H1 (cell line): ENCODE results near the gene ZNF423. TPM values are rescaled to one million over a fixed set of nuclear protein-coding genes. Genes with fewer than 3 reads are reported as not detected.

Source experiments
- CTCF ChIA-PET: fragments of 300-600 bp; sonication (Branson Sonifier 250); formaldehyde crosslinking; loops from one replicate; lab custom pipeline; 2021; ENCODE audit not compliant: partially characterized antibody; lab: Charles Lee
- POLR2A ChIA-PET: fragments of 300-600 bp; sonication (Branson Sonifier 250); formaldehyde crosslinking; loops from one replicate; lab custom pipeline; 2021; ENCODE audit warnings: inconsistent platforms; ENCODE audit not compliant: partially characterized antibody; lab: Charles Lee
- DNase-seq, 2 experiments: peaks; one replicate each; pipeline versions ENCODE4 v3.0.0 to v3.0.0-alpha.2; 2010 to 2022; ENCODE audit warnings: low spot score in 2 of 2, low read depth in 1 of 2, mixed read lengths in 1 of 2
- FAIRE-seq: peaks from 2 replicates; lab custom pipeline; 2011; peaks lifted over from hg19 to GRCh38; lab: Jason Lieb, UNC
- H2AFZ ChIP-seq: 2 replicates; pipeline ENCODE4 v1.8.1; 2012; ENCODE audit warnings: low read length, inconsistent platforms
- H2AK5ac ChIP-seq: 2 replicates; pipeline ENCODE4 v1.6.1; 2013; ENCODE audit warnings: low read depth, low read length
- H2BK120ac ChIP-seq: replicated peaks from 2 replicates; pipeline ENCODE3; 2013; ENCODE audit warnings: low read depth, low read length, inconsistent platforms
- H2BK12ac ChIP-seq: 2 replicates; pipeline ENCODE4 v1.6.1; 2013; ENCODE audit warnings: low read depth, low read length
- H2BK15ac ChIP-seq: 2 replicates; pipeline ENCODE4 v1.6.1; 2013; ENCODE audit warnings: low read length
- H2BK20ac ChIP-seq: 2 replicates; pipeline ENCODE4 v1.6.1; 2013; ENCODE audit warnings: low read length
- H2BK5ac ChIP-seq: 2 replicates; pipeline ENCODE4 v1.6.1; 2013; ENCODE audit warnings: low read depth, low read length
- H3K14ac ChIP-seq: 2 replicates; pipeline ENCODE4 v1.6.1; 2013; ENCODE audit warnings: inconsistent platforms; ENCODE audit not compliant: insufficient read length
- H3K18ac ChIP-seq: 2 replicates; pipeline ENCODE4 v1.6.1; 2013; ENCODE audit warnings: low read length; ENCODE audit errors: extremely low read depth
- H3K23ac ChIP-seq: 2 replicates; pipeline ENCODE4 v1.6.1; 2013; ENCODE audit warnings: inconsistent platforms; ENCODE audit not compliant: insufficient read length
- H3K23me2 ChIP-seq: 2 replicates; pipeline ENCODE4 v1.6.1; 2013; ENCODE audit warnings: low read depth, low read length
- H3K27ac ChIP-seq: 2 replicates; pipeline ENCODE4 v1.6.1; 2011; ENCODE audit warnings: low read depth, low read length, inconsistent platforms
- H3K27me3 ChIP-seq, 4 experiments: replicated peaks in 1 of 4; 1 replicate in 1 of 4; 2 replicates in 3 of 4; pipeline versions ENCODE4 v1.6.1 to v1.8.1; 2011 to 2013; ENCODE audit warnings: low read length in 3 of 4, mild to moderate bottlenecking in 3 of 4, inconsistent platforms in 2 of 4, mixed read lengths in 2 of 4, moderate library complexity in 1 of 4; ENCODE audit not compliant: control insufficient read depth in 3 of 4, insufficient read depth in 3 of 4; ENCODE audit errors: extremely low read depth in 1 of 4
- H3K36me3 ChIP-seq, 4 experiments: 2 replicates each; pipeline versions ENCODE4 v1.6.1 to v1.8.1; 2011 to 2013; ENCODE audit warnings: mild to moderate bottlenecking in 4 of 4, low read length in 3 of 4, moderate library complexity in 2 of 4, control low read depth in 1 of 4, inconsistent platforms in 1 of 4; ENCODE audit not compliant: insufficient read depth in 4 of 4, control insufficient read depth in 2 of 4
- H3K4ac ChIP-seq: replicated peaks from 2 replicates; pipeline ENCODE3; 2013; ENCODE audit warnings: low read length, low read depth, mixed read lengths, inconsistent platforms; ENCODE audit not compliant: insufficient read length
- H3K4me1 ChIP-seq, 4 experiments: replicated peaks in 1 of 4; 1 replicate in 1 of 4; 2 replicates in 3 of 4; pipeline versions ENCODE4 v1.6.1 to v1.8.1; 2011 to 2013; ENCODE audit warnings: low read length in 3 of 4, inconsistent platforms in 2 of 4, mixed read lengths in 1 of 4; ENCODE audit not compliant: insufficient read depth in 4 of 4, control insufficient read depth in 3 of 4
- H3K4me2 ChIP-seq, 2 experiments: 2 replicates each; pipeline versions ENCODE4 v1.6.1 to v1.8.1; 2011 to 2013; ENCODE audit warnings: low read depth in 2 of 2, low read length in 2 of 2, control low read depth in 1 of 2, inconsistent platforms in 1 of 2, mild to moderate bottlenecking in 1 of 2; ENCODE audit not compliant: insufficient read depth in 1 of 2
- H3K4me3 ChIP-seq, 4 experiments: fragments of 200-600, 300-600 bp in 1 of 4; sonication (generic), shearing (Covaris generic), sonication (Bioruptor Twin) in 1 of 4; 2 replicates each; pipeline versions ENCODE4 v1.5.1 to v1.8.1; 2011 to 2016; ENCODE audit warnings: low read length in 4 of 4, low read depth in 3 of 4, control low read depth in 2 of 4, inconsistent platforms in 2 of 4, mild to moderate bottlenecking in 2 of 4, mixed read lengths in 1 of 4, moderate library complexity in 1 of 4; ENCODE audit not compliant: insufficient read depth in 2 of 4; ENCODE audit errors: extremely low read depth in 1 of 4
- H3K56ac ChIP-seq: replicated peaks from 2 replicates; pipeline ENCODE3; 2013; ENCODE audit warnings: low read depth, mild to moderate bottlenecking, mixed read lengths, low read length, inconsistent platforms; ENCODE audit not compliant: insufficient read length
- H3K79me1 ChIP-seq: 2 replicates; pipeline ENCODE4 v1.6.1; 2013; ENCODE audit warnings: low read depth, low read length, control low read depth
- H3K79me2 ChIP-seq, 2 experiments: 2 replicates each; pipeline versions ENCODE4 v1.6.1 to v1.8.1; 2012 to 2013; ENCODE audit warnings: low read length in 2 of 2, mild to moderate bottlenecking in 2 of 2, inconsistent platforms in 1 of 2; ENCODE audit not compliant: insufficient read depth in 2 of 2, control insufficient read depth in 1 of 2
- H3K9ac ChIP-seq, 4 experiments: replicated peaks in 1 of 4; 1 replicate in 1 of 4; 2 replicates in 3 of 4; pipeline versions ENCODE4 v1.6.1 to v1.8.1; 2011 to 2013; ENCODE audit warnings: low read depth in 3 of 4, low read length in 3 of 4, control low read depth in 2 of 4, mild to moderate bottlenecking in 2 of 4, moderate library complexity in 2 of 4, inconsistent platforms in 1 of 4; ENCODE audit errors: extremely low read depth in 1 of 4
- H3K9me3 ChIP-seq, 2 experiments: 2 replicates each; pipeline versions ENCODE4 v1.6.1 to v1.8.1; 2012 to 2013; ENCODE audit warnings: mild to moderate bottlenecking in 2 of 2, moderate library complexity in 2 of 2, control low read depth in 1 of 2, inconsistent platforms in 1 of 2, low read depth in 1 of 2, low read length in 1 of 2, mixed read lengths in 1 of 2; ENCODE audit not compliant: insufficient read depth in 2 of 2
- H4K20me1 ChIP-seq, 2 experiments: replicated peaks in 1 of 2; 2 replicates each; pipeline versions ENCODE3 to v1.8.1; 2011 to 2013; ENCODE audit warnings: inconsistent platforms in 2 of 2, low read length in 2 of 2, mild to moderate bottlenecking in 1 of 2; ENCODE audit not compliant: insufficient read depth in 2 of 2, control insufficient read depth in 1 of 2
- H4K5ac ChIP-seq: 2 replicates; pipeline ENCODE4 v1.6.1; 2013; ENCODE audit warnings: low read length, low read depth, mixed read lengths, inconsistent platforms; ENCODE audit not compliant: insufficient read length
- H4K8ac ChIP-seq: 2 replicates; pipeline ENCODE4 v1.8.0; 2013; ENCODE audit warnings: mild to moderate bottlenecking, moderate library complexity, low read length, inconsistent platforms; ENCODE audit not compliant: insufficient read depth; ENCODE audit errors: extremely low read depth
- H4K91ac ChIP-seq: replicated peaks from 2 replicates; pipeline ENCODE3; 2013; ENCODE audit warnings: low read length, mixed read lengths, inconsistent platforms; ENCODE audit not compliant: insufficient read length
- CBX5 ChIP-seq: fragments of 300-800, 300-1000 bp; sonication (generic); IDR thresholded peaks from 2 replicates; pipeline ENCODE4 v1.7.1; 2016; ENCODE audit warnings: antibody characterized with exemption, low read length, low read depth
- JUND ChIP-seq: IDR thresholded peaks from 2 replicates; pipeline ENCODE4 v1.6.1; 2011; ENCODE audit warnings: mild to moderate bottlenecking, improper control_type of control experiment, low read length
- PHF8 ChIP-seq: fragments of 200-600 bp; sonication (generic); conservative IDR thresholded peaks from 2 replicates; pipeline ENCODE4 v1.7.1; 2012; ENCODE audit warnings: low read depth, mild to moderate bottlenecking, inconsistent platforms, low read length, moderate library complexity
- POU5F1 ChIP-seq: IDR thresholded peaks from 2 replicates; pipeline ENCODE4 v1.6.1; 2011; ENCODE audit warnings: low read depth, mild to moderate bottlenecking, low read length, moderate library complexity
- RFX5 ChIP-seq: IDR thresholded peaks from 2 replicates; pipeline ENCODE4 v1.6.1; 2011; ENCODE audit warnings: low read depth, low read length, improper control_type of control experiment, borderline replicate concordance
- RNF2 ChIP-seq: fragments of 200-900, 300-1000 bp; sonication (generic); IDR thresholded peaks from 2 replicates; pipeline ENCODE4 v1.7.1; 2016; ENCODE audit warnings: borderline replicate concordance, low read depth, mild to moderate bottlenecking, antibody characterized with exemption, low read length; ENCODE audit not compliant: poor library complexity, severe bottlenecking; ENCODE audit errors: missing control alignments
- SIRT6 ChIP-seq: IDR thresholded peaks from one replicate; pipeline ENCODE4 v1.7.1; 2012; ENCODE audit warnings: low read length, inconsistent platforms
- SRF ChIP-seq: IDR thresholded peaks from 2 replicates; pipeline ENCODE4 v1.6.1; 2011; ENCODE audit warnings: mild to moderate bottlenecking, low read depth, low read length, moderate library complexity
- TCF12 ChIP-seq: IDR thresholded peaks from 2 replicates; pipeline ENCODE4 v1.6.1; 2011; ENCODE audit warnings: low read depth, mild to moderate bottlenecking, low read length
- WGBS, 2 experiments: shearing (Covaris generic) in 1 of 2; methylation state at CpG; one replicate each; pipeline versions ENCODE4 v1.1.6 to v1.1.7; 2013 to 2015; ENCODE audit warnings: low lambda C conversion rate in 2 of 2, mixed read lengths in 2 of 2, inconsistent platforms in 1 of 2, low coverage in 1 of 2, missing lambda C conversion rate in 1 of 2; ENCODE audit not compliant: insufficient replicate concordance in 2 of 2, insufficient coverage in 1 of 2, insufficient read length in 1 of 2; ENCODE audit errors: extremely low coverage in 1 of 2, missing lambda C conversion rate in 1 of 2; 5-methylcytosine and 5-hydroxymethylcytosine counted together
- polyA plus RNA-seq, 7 experiments: library from polyadenylated mRNA; depleted of rRNA in 3 of 7; stranded (reverse) in 5 of 7; unstranded in 2 of 7; fragments of >200 nt in 5 of 7; fragments of 200-250 nt in 2 of 7; gene quantifications; 1 replicate in 5 of 7; 2 replicates in 1 of 7; 4 replicates in 1 of 7; pipeline versions ENCODE4 v1.2.1 to v1.2.3, GENCODE V29; 2011 to 2013; ENCODE audit warnings: missing spikeins in 2 of 7, mixed read lengths in 2 of 7
- total RNA-seq: library from RNA; stranded (reverse); fragmentation: NEBNext Ultra II Directional; extraction: Animal tissue kit (Norgen Biotek cat#: 25700); gene quantifications from 2 replicates; pipeline ENCODE4 v1.2.1, GENCODE V29; 2021

The ZNF423 gene
- total and polyA plus RNA-seq, 2 of the 8 experiments (the other 6 are each of a cell fraction or from before 2014, with no cell fraction given), result 38.2 to 52.3 TPM

DNA sequence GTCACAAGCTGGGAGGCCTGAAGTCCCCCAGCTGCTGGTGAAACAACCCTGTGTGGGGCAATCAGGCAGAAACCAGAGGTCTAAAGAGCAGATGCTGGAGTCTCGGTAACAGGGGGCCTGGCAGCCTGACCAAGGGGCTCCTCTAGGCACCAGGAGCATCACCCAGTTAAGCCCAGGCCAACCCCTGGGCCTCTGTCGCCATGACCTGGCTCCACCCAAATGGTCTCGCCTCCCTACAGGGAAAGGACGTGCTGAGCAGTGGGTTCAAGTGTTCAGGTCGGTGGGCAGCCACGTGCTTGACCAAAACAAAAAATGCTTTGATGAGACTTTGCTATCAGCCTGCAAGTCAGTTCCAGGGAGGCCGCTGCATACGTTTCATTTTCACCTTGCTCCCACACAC is 240.3 kb downstream of the ZNF423 start:
- Histone ChIP-seq H3K27ac (no peak overlapping the region), H3K56ac (no peak overlapping the region), H3K23ac (no peak overlapping the region), H3K23me2 (peaks cover 6% of the 10 kb centered on the region), H2BK12ac (no peak overlapping the region), H2BK120ac (no peak overlapping the region), H3K36me3 (no peaks in the 10 kb centered on the region), H4K8ac (peak overlapping the region; percentile 73; the same call in 1 of the 2 replicates), H3K4me2 (no peak overlapping the region), H3K9ac (no peak overlapping the region), H2AFZ (no peak overlapping the region), H4K91ac (no peak overlapping the region), H3K9me3 (no peaks in the 10 kb centered on the region), H2BK20ac (no peak overlapping the region), H3K79me1 (peaks cover 2% of the 10 kb centered on the region; the same call in 1 of the 2 replicates), H2BK5ac (no peak overlapping the region), H4K5ac (no peak overlapping the region), H2BK15ac (no peak overlapping the region), H3K4ac (no peak overlapping the region), H4K20me1 (peaks cover 0 to 2% of the 10 kb centered on the region in 2 experiments), H3K27me3 (no peaks in the 10 kb centered on the region), H3K79me2 (no peaks in the 10 kb centered on the region; a peak in 1 of 4 replicates), H3K4me3 (no peak overlapping the region), H3K14ac (no peak overlapping the region), H3K4me1 (peaks cover 0 to 6% (median 2%) of the 10 kb centered on the region in 4 experiments; a peak in 6 of 7 replicates), H3K18ac (no peak overlapping the region), H2AK5ac (no peak overlapping the region)
- ChIA-PET POLR2A (no interaction called here), CTCF (interaction anchor here (0.6 to 1.4 kb wide), 2 partner anchors 9 to 19 kb away, joined by 3 to 5 read pairs; no protein-coding TSS in a partner anchor)
- FAIRE-seq (no peak), DNase-seq (peak in 1 of 2 experiments; percentile 34)
- 93% methylated on average over 8 of the region's 8 CpGs; no CpG with 5 or more reads in 1 of the 2 experiments for WGBS, 2 experiments
- TF ChIP-seq JUND (no peak), POU5F1 (no peak), RNF2 (no peak), TCF12 (no peak), RFX5 (no peak), SRF (no peak), PHF8 (no peak), SIRT6 (no peak), CBX5 (no peak)
